KBM-7 (cell line): ENCODE data around the gene CFAP92.
"Not testable (repeated sequence)": the region's sequence is repeated elsewhere in the genome, so short reads cannot be mapped to it uniquely, and the experiment has no call there.

Experiments used
- DNase-seq: peaks from one replicate; pipeline ENCODE4 v3.0.0-alpha.2; 2015
- in situ Hi-C: fragments of 300-500 bp; cut with MboI; formaldehyde crosslinking; loops from 2 replicates; pipeline ENCODE4 v1.14.3; 2020; ENCODE audit warnings: low sequenced_read_pairs, low pct_unique_long_range_greater_than_20kb, mixed read lengths

CFAP92 gene

DNA sequence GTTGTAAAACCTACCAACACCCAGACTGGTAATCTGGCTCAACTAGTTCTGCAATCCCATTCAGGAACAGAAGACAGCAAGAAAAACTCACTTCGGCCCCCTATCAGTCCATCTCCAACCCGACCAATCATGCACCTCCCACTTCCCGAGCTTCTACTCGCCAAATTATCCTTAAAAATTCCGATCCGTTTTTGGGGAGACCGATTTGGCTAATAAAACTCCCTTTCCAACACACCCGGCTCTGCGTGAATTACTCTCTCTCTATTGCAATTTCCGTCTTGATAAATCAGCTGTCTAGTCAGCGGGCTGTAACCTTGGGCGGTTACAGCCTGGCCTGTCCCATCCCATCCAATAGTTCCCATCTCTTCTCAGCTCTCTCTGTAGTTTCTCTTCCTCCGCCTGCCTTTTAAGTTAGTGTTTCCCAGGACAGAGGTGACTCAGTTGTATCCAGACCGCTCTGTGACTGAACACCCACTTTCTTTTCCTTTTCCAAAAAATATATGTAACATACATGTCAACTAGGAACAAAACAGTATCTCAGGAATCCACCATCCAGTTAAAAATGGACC is 115.2 kb downstream of the CFAP92 start:
- in situ Hi-C loops: no loop called here
- peak; percentile 61 for DNase-seq

GRCh38 chr3:128878011-128878457 is 115.8 kb downstream of the CFAP92 start:
- in situ Hi-C loops: no loop called here
- DNase-seq: no peak

DNA sequence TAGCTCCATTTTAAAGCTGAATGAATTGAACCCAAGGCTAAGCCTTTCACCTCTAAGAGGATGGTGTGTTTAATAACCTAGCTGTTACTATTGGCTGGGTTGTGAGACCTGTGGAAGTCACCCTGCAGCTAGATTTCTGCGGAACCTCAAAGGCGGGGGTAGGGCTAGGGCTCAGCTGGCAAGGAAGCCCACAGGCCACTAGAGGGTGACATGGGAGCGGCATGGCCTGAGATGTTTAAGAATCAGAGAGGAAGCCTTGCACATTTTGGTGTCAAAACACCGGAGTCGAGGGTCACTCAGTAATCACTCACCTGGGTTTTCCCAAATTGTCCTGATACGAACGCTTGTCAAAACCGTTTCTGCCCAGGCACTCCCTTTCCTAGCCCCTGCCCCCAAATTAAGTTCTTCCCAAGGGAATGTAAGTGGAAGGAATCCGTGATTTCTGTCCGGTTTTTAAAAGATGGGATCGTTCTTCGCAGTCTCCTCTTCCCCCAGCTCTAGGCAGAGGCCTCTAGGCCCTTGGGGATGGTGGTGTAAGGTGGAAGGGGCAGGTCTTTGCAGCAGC is 118.2 kb downstream of the CFAP92 start:
- in situ Hi-C loops: no loop called here
- DNase-seq: peak; percentile 73

GRCh38 chr3:128874481-128875180 is 119.2 kb downstream of the CFAP92 start:
- DNase-seq: no peak
- in situ Hi-C loops: no loop called here

GRCh38 chr3:128873244-128874022 is 120.4 kb downstream of the CFAP92 start:
- in situ Hi-C loops: no loop called here
- no peak for DNase-seq

DNA sequence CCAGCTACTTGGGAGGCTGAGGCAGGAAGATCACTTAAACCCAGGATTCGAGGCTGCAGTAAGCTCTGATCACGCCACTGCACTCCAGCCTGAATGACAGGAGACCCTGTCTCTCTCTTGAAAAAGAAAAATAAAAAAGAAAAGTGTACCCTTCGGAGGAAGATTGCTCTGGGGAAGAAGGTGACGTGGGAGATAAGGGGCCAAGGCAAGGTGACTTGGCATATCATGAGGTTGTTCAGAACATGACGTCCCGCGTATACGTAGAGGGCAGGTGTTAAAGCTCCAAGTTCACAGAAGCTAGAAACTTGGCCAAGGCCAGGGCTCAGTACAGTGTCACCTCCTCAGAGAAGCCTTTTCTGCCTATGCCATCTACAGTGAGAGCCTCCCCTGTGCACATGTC is 121.1 kb downstream of the CFAP92 start:
- in situ Hi-C loops: no loop called here

DNA sequence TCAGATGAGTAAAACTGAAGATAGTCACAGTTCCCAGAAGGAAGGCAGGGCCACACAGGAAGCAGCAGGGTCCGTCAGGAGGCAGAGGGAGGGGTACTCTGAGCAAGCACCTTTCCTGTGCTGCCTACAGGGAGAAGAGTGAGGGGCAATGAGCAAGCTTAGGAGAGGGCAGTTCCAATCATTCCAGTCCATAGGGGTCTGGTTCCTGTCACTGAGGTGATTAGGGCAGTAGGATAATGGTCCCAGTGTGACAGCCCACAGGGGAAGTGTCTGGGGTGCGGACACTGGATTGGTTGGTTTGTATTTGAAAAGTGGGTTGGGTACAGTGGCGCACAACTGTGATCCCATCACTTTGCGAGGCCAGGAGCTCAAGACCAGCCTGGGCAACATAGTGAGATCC is 121.6 kb downstream of the CFAP92 start:
- in situ Hi-C loops: no loop called here
- DNase-seq: no peak

More for the DNA sequence above, 121.1 kb downstream of the CFAP92 start:
- no peak for DNase-seq

GRCh38 chr3:128870347-128870746 is 123.5 kb downstream of the CFAP92 start:
- no peak for DNase-seq
- in situ Hi-C loops: no loop called here

GRCh38 chr3:128867200-128868125 is 126.4 kb downstream of the CFAP92 start:
- DNase-seq: no peak
- in situ Hi-C loops: no loop called here

DNA sequence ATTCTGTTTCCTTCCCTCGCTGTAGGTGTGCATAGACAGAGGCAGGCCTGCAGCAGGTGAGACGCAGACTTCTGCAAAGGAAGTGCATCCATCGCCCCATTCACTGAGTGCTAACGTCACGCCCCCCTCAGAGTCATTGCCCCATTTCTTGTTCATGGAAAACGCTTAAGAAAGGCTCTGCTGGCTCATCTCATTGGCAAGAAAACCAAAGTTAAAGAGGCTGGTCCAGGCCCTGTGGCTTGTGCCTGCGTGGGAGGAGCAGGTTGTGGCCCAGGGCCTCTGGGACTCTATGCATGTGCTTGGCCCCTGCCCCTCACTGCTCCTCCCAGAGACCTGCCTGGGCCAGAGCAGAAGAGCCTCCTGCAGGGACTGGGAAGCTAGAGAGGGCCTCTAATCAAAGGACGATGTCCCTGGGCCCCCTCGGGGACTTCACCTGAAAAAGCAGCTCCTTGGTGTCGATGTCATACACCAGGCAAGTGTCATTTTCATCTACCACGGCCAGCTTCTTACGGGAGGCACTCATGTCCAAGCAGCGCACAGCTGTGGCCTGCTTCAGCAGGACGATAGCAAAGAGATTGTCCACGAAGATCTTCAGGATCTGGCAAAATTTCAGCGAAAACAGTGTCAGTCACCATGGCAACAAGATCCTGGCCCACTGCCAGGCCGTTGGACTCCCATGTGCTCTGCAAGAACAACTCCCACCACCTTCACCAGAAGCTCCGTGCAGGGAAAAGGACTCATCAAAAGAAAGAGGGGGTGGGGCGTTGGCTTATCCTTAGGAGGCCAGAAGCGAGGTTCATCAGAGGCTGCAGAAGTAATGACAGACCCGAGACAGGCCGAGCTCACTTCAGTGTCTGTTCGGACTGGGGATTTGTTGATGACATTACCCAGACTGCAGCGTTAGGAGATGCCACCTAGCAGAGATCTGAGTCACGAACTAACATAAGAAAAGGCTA is 128.7 kb downstream of the CFAP92 start:
- peak; percentile 65 for DNase-seq
- in situ Hi-C loops: not testable (repeated sequence)

GRCh38 chr3:128864351-128864811 is 129.5 kb downstream of the CFAP92 start:
- in situ Hi-C loops: no loop called here
- no peak for DNase-seq

- peak; percentile 15 for DNase-seq
- in situ Hi-C loops: no loop called here
These were observed 130.3 kb downstream of the CFAP92 start for GRCh38 chr3:128863560-128863959.

GRCh38 chr3:128861491-128861890 is 132.4 kb downstream of the CFAP92 start:
- in situ Hi-C loops: no loop called here

More at GRCh38 chr3:128861491-128861890, 132.4 kb downstream of the CFAP92 start:
- DNase-seq: no peak
